HepG2 (cell line): ENCODE data around the gene VEZF1. TPM values are rescaled to one million over a fixed set of nuclear protein-coding genes. Genes with fewer than 3 reads are reported as not detected.

ENCODE experiments used
- BHLHE40 ChIP-seq: IDR thresholded peaks from 2 replicates; pipeline ENCODE4 v1.6.1; 2011; ENCODE audit warnings: low read length, improper control_type of control experiment
- ERF ChIP-seq: IDR thresholded peaks from 2 replicates; pipeline ENCODE4 v1.6.1; 2018; ENCODE audit warnings: missing biosample characterization, missing genetic modification reagents
- HMG20A ChIP-seq: IDR thresholded peaks from 2 replicates; pipeline ENCODE4 v1.6.1; 2016; ENCODE audit warnings: borderline replicate concordance
- HNRNPLL ChIP-seq: fragments of 200-400 bp; formaldehyde crosslinking; IDR thresholded peaks from 2 replicates; pipeline ENCODE4 v1.6.1; 2017; ENCODE audit warnings: mild to moderate bottlenecking, low read depth, low read length; ENCODE audit not compliant: poor library complexity, severe bottlenecking
- IRF2 ChIP-seq: IDR thresholded peaks from 2 replicates; pipeline ENCODE4 v1.6.1; 2018; ENCODE audit warnings: missing genetic modification reagents, missing compliant biosample characterization
- KLF16 ChIP-seq, 2 experiments: sonication (generic) in 1 of 2; formaldehyde crosslinking in 1 of 2; IDR thresholded peaks; 2 replicates each; pipeline versions ENCODE4 v1.6.1 to v1.8.0; 2016 to 2023; ENCODE audit warnings: missing genetic modification reagents in 2 of 2, missing compliant biosample characterization in 1 of 2
- SIN3B ChIP-seq: fragments of 150-350 bp; IDR thresholded peaks from 2 replicates; pipeline ENCODE4 v1.6.1; 2014; ENCODE audit warnings: low read length
- SOX6 ChIP-seq, 2 experiments: fragments of 450-650 bp in 1 of 2; sonication (generic) in 1 of 2; formaldehyde crosslinking in 1 of 2; IDR thresholded peaks; 2 replicates each; pipeline versions ENCODE4 v1.4.0 to v1.6.1; 2017 to 2020; ENCODE audit warnings: antibody characterized with exemption in 1 of 2, mild to moderate bottlenecking in 1 of 2, missing genetic modification reagents in 1 of 2
- SRF ChIP-seq: IDR thresholded peaks from 2 replicates; pipeline ENCODE4 v1.6.1; 2011; ENCODE audit warnings: mild to moderate bottlenecking, low read depth, low read length, moderate library complexity
- SUZ12 ChIP-seq: fragments of 150-350 bp; IDR thresholded peaks from 2 replicates; pipeline ENCODE4 v1.6.1; 2014; ENCODE audit warnings: low read depth, low read length
- THAP8 ChIP-seq: sonication (generic); formaldehyde crosslinking; IDR thresholded peaks from 2 replicates; pipeline ENCODE4 v1.5.1; 2020; ENCODE audit warnings: missing genetic modification reagents, mild to moderate bottlenecking, borderline replicate concordance
- ZFP37 ChIP-seq: sonication (generic); formaldehyde crosslinking; IDR thresholded peaks from 2 replicates; pipeline ENCODE4 v1.4.0; 2020; ENCODE audit warnings: missing genetic modification reagents, borderline replicate concordance
- ZFP41 ChIP-seq: sonication (generic); formaldehyde crosslinking; IDR thresholded peaks from 2 replicates; pipeline ENCODE4 v1.4.0; 2020; ENCODE audit warnings: mild to moderate bottlenecking, missing genetic modification reagents, borderline replicate concordance
- ZHX1 ChIP-seq: sonication (generic); formaldehyde crosslinking; IDR thresholded peaks from 2 replicates; pipeline ENCODE4 v1.8.1; 2022; ENCODE audit warnings: low read depth, mild to moderate bottlenecking, missing genetic modification reagents
- ZMYM3 ChIP-seq: sonication (generic); formaldehyde crosslinking; IDR thresholded peaks from 2 replicates; pipeline ENCODE4 v1.5.1; 2020; ENCODE audit warnings: mild to moderate bottlenecking, missing genetic modification reagents
- ZNF10 ChIP-seq: sonication (generic); formaldehyde crosslinking; IDR thresholded peaks from 2 replicates; pipeline ENCODE4 v1.4.0; 2020; ENCODE audit warnings: mild to moderate bottlenecking, low read depth, missing genetic modification reagents, borderline replicate concordance
- ZNF292 ChIP-seq: sonication (generic); formaldehyde crosslinking; IDR thresholded peaks from 2 replicates; pipeline ENCODE4 v1.8.1; 2022; ENCODE audit warnings: mild to moderate bottlenecking, low read depth, missing genetic modification reagents, borderline replicate concordance
- ZNF670 ChIP-seq: sonication (generic); formaldehyde crosslinking; IDR thresholded peaks from 2 replicates; pipeline ENCODE4 v1.8.0; 2022; ENCODE audit warnings: mild to moderate bottlenecking, missing genetic modification reagents, borderline replicate concordance
- ZNF784 ChIP-seq: sonication (generic); formaldehyde crosslinking; IDR thresholded peaks from 2 replicates; pipeline ENCODE4 v1.5.1; 2020; ENCODE audit warnings: missing genetic modification reagents, mild to moderate bottlenecking, borderline replicate concordance
- ZNF891 ChIP-seq: sonication (generic); formaldehyde crosslinking; IDR thresholded peaks from 2 replicates; pipeline ENCODE4 v1.5.0; 2020; ENCODE audit warnings: mild to moderate bottlenecking, missing genetic modification reagents
- ZSCAN20 ChIP-seq: sonication (generic); formaldehyde crosslinking; IDR thresholded peaks from 2 replicates; pipeline ENCODE4 v1.4.0; 2020; ENCODE audit warnings: missing genetic modification reagents, mild to moderate bottlenecking, borderline replicate concordance
- polyA plus RNA-seq, 8 experiments: library from polyadenylated mRNA; depleted of rRNA in 3 of 8; stranded (reverse) in 7 of 8; unstranded in 1 of 8; fragments of >200 nt; fragmentation: Illumina TruSeq in 4 of 8; extraction: Trizol in 4 of 8; gene quantifications; 2 replicates each; pipeline versions ENCODE4 v1.2.1 to v1.2.3, GENCODE V29; 2011 to 2016; ENCODE audit warnings: low read depth in 4 of 8, missing spikeins in 1 of 8, mixed read lengths in 1 of 8; ENCODE audit not compliant: insufficient read depth in 1 of 8
- total RNA-seq, 5 experiments: library from RNA; depleted of rRNA; stranded (reverse); fragments of >200 nt; fragmentation: Illumina TruSeq; extraction: Trizol; gene quantifications; 2 replicates each; pipeline ENCODE4 v1.2.3, GENCODE V29; 2016; ENCODE audit warnings: low read depth in 1 of 5
- TF ChIP-seq, protein P1 (sequence below): sonication (generic); formaldehyde crosslinking; IDR thresholded peaks from 2 replicates; pipeline ENCODE4 v1.8.0; 2022; ENCODE audit warnings: missing genetic modification reagents, mild to moderate bottlenecking, inconsistent platforms, borderline replicate concordance
- TF ChIP-seq, protein P2 (sequence below): IDR thresholded peaks from 2 replicates; pipeline ENCODE4 v1.6.1; 2016

VEZF1 gene
- total and polyA plus RNA-seq, 2 of the 13 experiments (the other 11 are each of a cell fraction or from before 2014, with no cell fraction given): 45.9 to 49.7 TPM

DNA sequence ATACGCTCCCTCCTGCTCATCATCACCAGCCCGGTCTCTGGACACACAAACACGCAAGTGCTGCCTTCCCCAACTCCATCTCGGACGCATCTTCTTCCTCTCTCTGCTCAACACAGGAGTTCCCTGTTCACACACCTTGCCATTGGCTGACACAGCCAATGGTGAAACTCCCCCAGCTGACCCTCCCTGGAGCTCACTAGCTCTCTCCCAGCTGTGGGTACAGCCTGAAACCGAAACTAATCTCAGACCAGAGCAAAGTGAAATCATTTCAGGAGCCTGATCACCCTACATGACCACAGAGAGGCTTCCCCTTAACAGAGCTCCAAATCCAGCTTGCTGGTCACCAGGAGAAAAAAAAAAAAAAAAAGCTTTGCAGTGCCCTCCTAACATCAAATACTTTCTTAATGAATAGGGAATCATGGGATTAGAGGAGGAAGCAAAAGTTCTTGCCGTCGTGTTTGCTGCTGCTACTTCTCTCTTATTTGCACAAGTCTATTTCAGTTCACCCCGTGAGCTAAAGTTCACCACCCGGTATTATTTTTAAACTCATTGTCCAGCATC lies 41.2 kb downstream of the VEZF1 start (continued):
- no peak for TF ChIP-seq ZNF784 (CRISPR knock-in tag)
- TF ChIP-seq ZFP37 (CRISPR knock-in tag): no peak
- 0 out of 4 replicates have a peak, but pooled peaks of 1 of the 2 experiments have one; percentile 23 for TF ChIP-seq KLF16 (CRISPR knock-in tag; IDR thresholded peaks at IDR 0.05)
- no peak for TF ChIP-seq HNRNPLL
- TF ChIP-seq ZNF292 (CRISPR knock-in tag): peak; percentile 80; the same call in 1 of the 2 replicates
- no peak for TF ChIP-seq THAP8
- TF ChIP-seq SOX6 (IDR thresholded peaks at IDR 0.05): no peak
- TF ChIP-seq SOX6 (CRISPR knock-in tag; IDR thresholded peaks at IDR 0.05): peak; percentile 58; the same call in 1 of the 2 replicates
- TF ChIP-seq ZNF670 (CRISPR knock-in tag): no peak
- TF ChIP-seq SIN3B: no peak
- TF ChIP-seq IRF2: peak; percentile 55; the same call in 1 of the 2 replicates
- no peak for TF ChIP-seq ZFP41
- TF ChIP-seq, protein P1, sequence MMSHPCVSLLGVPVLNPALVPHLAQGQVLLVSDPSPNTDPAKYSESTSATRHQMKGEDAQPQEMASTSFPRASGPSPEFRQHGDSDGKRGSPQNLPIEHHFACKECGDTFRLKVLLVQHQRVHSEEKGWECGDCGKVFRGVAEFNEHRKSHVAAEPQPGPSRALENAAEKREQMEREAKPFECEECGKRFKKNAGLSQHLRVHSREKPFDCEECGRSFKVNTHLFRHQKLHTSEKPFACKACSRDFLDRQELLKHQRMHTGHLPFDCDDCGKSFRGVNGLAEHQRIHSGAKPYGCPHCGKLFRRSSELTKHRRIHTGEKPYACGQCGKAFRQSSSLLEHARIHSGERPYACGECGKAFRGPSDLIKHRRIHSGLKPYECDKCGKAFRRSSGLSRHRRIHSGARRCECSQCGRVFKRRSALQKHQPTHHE (CRISPR knock-in tag): 0 out of 2 replicates have a peak, but pooled peaks have one; percentile 18
- TF ChIP-seq ZHX1 (CRISPR knock-in tag): no peak
- TF ChIP-seq, protein P2, sequence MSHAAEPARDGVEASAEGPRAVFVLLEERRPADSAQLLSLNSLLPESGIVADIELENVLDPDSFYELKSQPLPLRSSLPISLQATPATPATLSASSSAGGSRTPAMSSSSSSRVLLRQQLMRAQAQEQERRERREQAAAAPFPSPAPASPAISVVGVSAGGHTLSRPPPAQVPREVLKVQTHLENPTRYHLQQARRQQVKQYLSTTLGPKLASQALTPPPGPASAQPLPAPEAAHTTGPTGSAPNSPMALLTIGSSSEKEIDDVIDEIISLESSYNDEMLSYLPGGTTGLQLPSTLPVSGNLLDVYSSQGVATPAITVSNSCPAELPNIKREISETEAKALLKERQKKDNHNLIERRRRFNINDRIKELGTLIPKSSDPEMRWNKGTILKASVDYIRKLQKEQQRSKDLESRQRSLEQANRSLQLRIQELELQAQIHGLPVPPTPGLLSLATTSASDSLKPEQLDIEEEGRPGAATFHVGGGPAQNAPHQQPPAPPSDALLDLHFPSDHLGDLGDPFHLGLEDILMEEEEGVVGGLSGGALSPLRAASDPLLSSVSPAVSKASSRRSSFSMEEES (CRISPR knock-in tag): no peak; the same call in 1 of the 2 replicates
- TF ChIP-seq ERF: no peak
- no peak for TF ChIP-seq ZNF891
- no peak for TF ChIP-seq BHLHE40
- no peak for TF ChIP-seq ZNF10 (CRISPR knock-in tag)
- no peak for TF ChIP-seq ZSCAN20 (CRISPR knock-in tag)
- TF ChIP-seq ZMYM3: no peak
- no peak for TF ChIP-seq SUZ12
- no peak for TF ChIP-seq SRF
- 0 out of 2 replicates have a peak, but pooled peaks have one; percentile 24 for TF ChIP-seq HMG20A (CRISPR knock-in tag)
